ENCODE results near the gene CDHR5. TPM values are rescaled to one million over a fixed set of nuclear protein-coding genes. Genes with fewer than 3 reads are reported as not detected.

Gene CDHR5
- total and polyA plus RNA-seq, 9 of the 15 experiments (the other 6 are each of a cell fraction or from before 2014, with no cell fraction given) = 0.16 TPM; not detected in 8

DNA sequence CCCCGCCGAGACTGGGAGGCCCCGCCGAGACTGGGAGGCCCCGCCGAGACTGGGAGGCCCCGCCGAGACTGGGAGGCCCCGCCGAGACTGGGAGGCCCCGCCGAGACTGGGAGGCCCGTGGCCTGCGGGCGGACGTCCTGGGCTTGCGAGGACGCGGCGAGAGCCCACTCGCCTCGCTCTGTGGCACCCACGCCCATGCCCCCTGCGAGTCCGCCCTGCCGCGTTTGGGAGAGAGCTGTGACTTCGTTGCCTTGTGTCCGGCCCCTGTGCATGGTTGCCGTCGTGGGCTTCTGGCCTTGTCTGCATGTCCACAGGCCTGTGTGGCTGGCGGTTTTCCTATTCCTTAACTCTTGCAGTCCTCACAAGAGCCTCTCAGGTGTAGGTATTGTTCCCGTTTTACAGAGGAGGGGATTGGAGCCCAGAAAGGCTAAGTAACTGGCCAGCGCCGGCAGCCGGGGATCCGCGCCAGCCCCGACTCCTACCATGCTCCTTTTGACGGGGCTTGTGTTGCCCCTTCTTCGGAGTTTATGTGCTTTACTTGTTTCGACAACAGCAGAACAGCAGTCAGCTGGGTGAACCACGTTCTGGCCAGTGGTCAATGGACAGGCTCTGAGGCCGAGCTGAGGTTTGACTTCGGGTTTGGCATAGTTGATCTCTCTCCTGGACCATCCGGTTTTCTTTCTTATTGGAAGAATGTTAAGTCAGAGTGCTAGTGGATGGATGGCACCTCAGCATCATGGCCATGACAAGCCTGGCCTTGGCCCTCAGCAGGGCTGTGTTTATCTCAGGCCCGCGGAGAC lies 47.7 kb downstream of the CDHR5 start (continued):
- TF ChIP-seq NFYB (IDR thresholded peaks at IDR 0.05; ENCODE audit: extremely low read depth, insufficient read length) (no peak), SRSF3 (IDR thresholded peaks at IDR 0.05; ENCODE audit: insufficient read depth, low read length) (no peak), GABPB1 (CRISPR knock-in tag; IDR thresholded peaks at IDR 0.05) (0 out of 2 replicates have a peak, but pooled peaks have one; percentile 22), PHB2 (IDR thresholded peaks at IDR 0.05; ENCODE audit: low read depth) (no peak), RBFOX2 (IDR thresholded peaks at IDR 0.05; ENCODE audit: low read depth, low read length) (peak; percentile 54), FOXA3 (CRISPR knock-in tag; conservative IDR thresholded peaks at IDR 0.05 in 1 of 2, IDR thresholded peaks at IDR 0.05 in 1 of 2) (no peak), ZNF232 (CRISPR knock-in tag; IDR thresholded peaks at IDR 0.05) (no peak), ZNF121 (CRISPR knock-in tag; conservative IDR thresholded peaks at IDR 0.05) (no peak), ZBTB1 (CRISPR knock-in tag; IDR thresholded peaks at IDR 0.05; ENCODE audit: borderline replicate concordance, low read depth) (0 out of 2 replicates have a peak, but pooled peaks have one; percentile 10), MED1 (CRISPR knock-in tag; IDR thresholded peaks at IDR 0.05; ENCODE audit: borderline replicate concordance) (no peak), SIX5 (IDR thresholded peaks at IDR 0.05; ENCODE audit: borderline replicate concordance in 1 of 2, insufficient read depth in 1 of 2, low read depth in 1 of 2, low read length in 2 of 2) (no peak), RBBP5 (IDR thresholded peaks at IDR 0.05; ENCODE audit: borderline replicate concordance, insufficient read depth, low read length, poor library complexity, severe bottlenecking) (peak; percentile 1), ELF1 (tag; IDR thresholded peaks at IDR 0.05) (no peak), HDAC8 (tag; IDR thresholded peaks at IDR 0.05) (no peak), EP400 (IDR thresholded peaks at IDR 0.05) (no peak), SP1 (CRISPR knock-in tag; IDR thresholded peaks at IDR 0.05) (peak; percentile 49; the same call in 1 of the 2 replicates), SIN3A (IDR thresholded peaks at IDR 0.05; ENCODE audit: borderline replicate concordance in 2 of 2, control insufficient read depth in 1 of 2, low read depth in 2 of 2, low read length in 2 of 2) (0 out of 4 replicates have a peak, but pooled peaks of 1 of the 2 experiments have one; percentile 48), SP2 (IDR thresholded peaks at IDR 0.05; ENCODE audit: extremely low read depth, low read depth, low read length, poor library complexity, severe bottlenecking) (no peak)
- TF ChIP-seq, protein P1, sequence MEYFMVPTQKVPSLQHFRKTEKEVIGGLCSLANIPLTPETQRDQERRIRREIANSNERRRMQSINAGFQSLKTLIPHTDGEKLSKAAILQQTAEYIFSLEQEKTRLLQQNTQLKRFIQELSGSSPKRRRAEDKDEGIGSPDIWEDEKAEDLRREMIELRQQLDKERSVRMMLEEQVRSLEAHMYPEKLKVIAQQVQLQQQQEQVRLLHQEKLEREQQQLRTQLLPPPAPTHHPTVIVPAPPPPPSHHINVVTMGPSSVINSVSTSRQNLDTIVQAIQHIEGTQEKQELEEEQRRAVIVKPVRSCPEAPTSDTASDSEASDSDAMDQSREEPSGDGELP (CRISPR knock-in tag; IDR thresholded peaks at IDR 0.05; ENCODE audit: borderline replicate concordance) = peak; percentile 47; the same call in 1 of the 2 replicates
- TF ChIP-seq, protein P2, sequence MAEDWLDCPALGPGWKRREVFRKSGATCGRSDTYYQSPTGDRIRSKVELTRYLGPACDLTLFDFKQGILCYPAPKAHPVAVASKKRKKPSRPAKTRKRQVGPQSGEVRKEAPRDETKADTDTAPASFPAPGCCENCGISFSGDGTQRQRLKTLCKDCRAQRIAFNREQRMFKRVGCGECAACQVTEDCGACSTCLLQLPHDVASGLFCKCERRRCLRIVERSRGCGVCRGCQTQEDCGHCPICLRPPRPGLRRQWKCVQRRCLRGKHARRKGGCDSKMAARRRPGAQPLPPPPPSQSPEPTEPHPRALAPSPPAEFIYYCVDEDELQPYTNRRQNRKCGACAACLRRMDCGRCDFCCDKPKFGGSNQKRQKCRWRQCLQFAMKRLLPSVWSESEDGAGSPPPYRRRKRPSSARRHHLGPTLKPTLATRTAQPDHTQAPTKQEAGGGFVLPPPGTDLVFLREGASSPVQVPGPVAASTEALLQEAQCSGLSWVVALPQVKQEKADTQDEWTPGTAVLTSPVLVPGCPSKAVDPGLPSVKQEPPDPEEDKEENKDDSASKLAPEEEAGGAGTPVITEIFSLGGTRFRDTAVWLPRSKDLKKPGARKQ (CRISPR knock-in tag; IDR thresholded peaks at IDR 0.05) = no peak
- TF ChIP-seq, protein P3, sequence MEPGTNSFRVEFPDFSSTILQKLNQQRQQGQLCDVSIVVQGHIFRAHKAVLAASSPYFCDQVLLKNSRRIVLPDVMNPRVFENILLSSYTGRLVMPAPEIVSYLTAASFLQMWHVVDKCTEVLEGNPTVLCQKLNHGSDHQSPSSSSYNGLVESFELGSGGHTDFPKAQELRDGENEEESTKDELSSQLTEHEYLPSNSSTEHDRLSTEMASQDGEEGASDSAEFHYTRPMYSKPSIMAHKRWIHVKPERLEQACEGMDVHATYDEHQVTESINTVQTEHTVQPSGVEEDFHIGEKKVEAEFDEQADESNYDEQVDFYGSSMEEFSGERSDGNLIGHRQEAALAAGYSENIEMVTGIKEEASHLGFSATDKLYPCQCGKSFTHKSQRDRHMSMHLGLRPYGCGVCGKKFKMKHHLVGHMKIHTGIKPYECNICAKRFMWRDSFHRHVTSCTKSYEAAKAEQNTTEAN (CRISPR knock-in tag; IDR thresholded peaks at IDR 0.05) = no peak
